Epithelial cell of esophagus (primary cell): ENCODE data around the gene ACP4.

Source experiments
- DNase-seq: peaks from one replicate; pipeline ENCODE4 v3.0.0; 2010; ENCODE audit warnings: low read depth
- H3K4me3 ChIP-seq: 2 replicates; pipeline ENCODE4 v1.5.1; 2011; ENCODE audit warnings: mild to moderate bottlenecking, low read length, control low read depth
- CTCF ChIP-seq: IDR thresholded peaks from 2 replicates; pipeline ENCODE4 v1.5.1; 2011; ENCODE audit warnings: low read depth, mild to moderate bottlenecking, low read length, control low read depth, inconsistent platforms; ENCODE audit not compliant: insufficient read depth; ENCODE audit errors: missing control alignments

Gene ACP4

GRCh38 chr19:50792272-50793250 is 2.3 kb downstream of the ACP4 start:
- DNase-seq, result no peak
- TF ChIP-seq CTCF, result no peak

GRCh38 chr19:50793558-50794065 is 3.4 kb downstream of the ACP4 start:
- TF ChIP-seq CTCF, result no peak
- no peak overlapping the region for H3K4me3 ChIP-seq
- DNase-seq, result no peak

More at GRCh38 chr19:50792272-50793250, 2.3 kb downstream of the ACP4 start:
- no peak overlapping the region for H3K4me3 ChIP-seq

GRCh38 chr19:50794074-50794875 is 4.1 kb downstream of the ACP4 start:
- H3K4me3 ChIP-seq, result no peak overlapping the region
- DNase-seq, result no peak
- peak; percentile 20 for TF ChIP-seq CTCF

- peak; percentile 32 for DNase-seq
These were observed 4.9 kb downstream of the ACP4 start for GRCh38 chr19:50794876-50795663.

GRCh38 chr19:50795664-50796073 is 5.5 kb downstream of the ACP4 start:
- no peak overlapping the region for H3K4me3 ChIP-seq

More at GRCh38 chr19:50794876-50795663, 4.9 kb downstream of the ACP4 start:
- no peak overlapping the region for H3K4me3 ChIP-seq
- peak; percentile 20 for TF ChIP-seq CTCF

More at GRCh38 chr19:50795664-50796073, 5.5 kb downstream of the ACP4 start:
- no peak for TF ChIP-seq CTCF
- DNase-seq, result no peak
